KOPT-K1 (cell line): ENCODE results near the gene PPP1R12C.
"Not testable (repeated sequence)": the region's sequence is repeated elsewhere in the genome, so short reads cannot be mapped to it uniquely, and the experiment has no call there.

Experiments
- H3K27ac ChIP-seq: fragments of 200-600 bp; sonication (generic); 2 replicates; pipeline ENCODE4 v1.5.1; 2016; ENCODE audit warnings: antibody characterized with exemption, mild to moderate bottlenecking, low read depth, low read length; ENCODE audit not compliant: poor library complexity, severe bottlenecking
- H3K36me3 ChIP-seq: fragments of 200-600 bp; sonication (generic); 2 replicates; pipeline ENCODE4 v1.5.1; 2017; ENCODE audit warnings: antibody characterized with exemption, mild to moderate bottlenecking, low read length, moderate library complexity; ENCODE audit not compliant: insufficient read depth
- H3K9me3 ChIP-seq: fragments of 200-600 bp; sonication (generic); 2 replicates; pipeline ENCODE4 v1.5.1; 2017; ENCODE audit warnings: antibody characterized with exemption, low read length, mild to moderate bottlenecking; ENCODE audit not compliant: insufficient read depth, poor library complexity, severe bottlenecking

PPP1R12C gene

DNA sequence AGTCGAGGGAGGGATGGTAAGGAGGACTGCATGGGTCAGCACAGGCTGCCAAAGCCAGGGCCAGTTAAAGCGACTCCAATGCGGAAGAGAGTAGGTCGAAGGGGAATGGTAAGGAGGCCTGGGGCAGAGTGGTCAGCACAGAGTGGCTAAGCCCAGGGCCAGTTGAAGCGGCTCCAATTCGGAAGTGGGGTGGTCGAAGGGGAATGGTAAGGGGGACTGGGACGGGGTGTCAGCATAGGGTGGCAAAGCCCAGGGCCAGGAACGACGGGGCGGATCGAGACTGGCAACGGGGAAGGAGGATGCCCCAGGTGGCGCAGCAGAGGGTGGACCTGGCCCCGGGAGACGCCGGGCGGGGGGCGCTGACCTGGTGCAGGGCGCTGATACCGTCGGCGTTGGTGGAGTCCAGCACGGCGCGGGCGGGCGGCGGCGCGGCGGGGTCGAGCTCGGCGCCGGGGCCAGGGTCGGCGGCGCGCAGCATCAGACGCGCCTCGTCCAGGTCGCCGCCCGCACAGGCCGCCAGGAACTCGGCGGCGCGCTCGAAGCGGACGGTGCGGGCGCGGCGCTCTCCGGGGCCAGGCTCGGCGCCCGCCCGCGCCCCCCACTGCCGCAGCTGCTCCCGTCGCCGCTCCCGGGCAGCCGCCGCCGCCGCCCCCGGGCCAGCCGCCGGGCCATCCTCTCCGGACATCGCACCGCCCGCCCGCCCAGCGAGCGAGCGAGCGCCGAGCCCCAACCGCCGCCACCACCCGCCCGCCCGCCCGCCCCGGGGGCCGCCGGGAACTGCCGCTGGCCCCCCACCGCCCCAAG lies at the start of gene PPP1R12C:
Gene PPP1R12C, minus strand, starts transcription at position 779 of the 804 bp plus-strand sequence. Its CDS starts 94 bp downstream, at position 685.
- no peaks in the 10 kb centered on the region for H3K9me3 ChIP-seq
- peak within 1 kb of the TSS; percentile 75 for H3K27ac ChIP-seq
- peaks cover 12% of the 10 kb centered on the region; the same call in 1 of the 2 replicates for H3K36me3 ChIP-seq

DNA sequence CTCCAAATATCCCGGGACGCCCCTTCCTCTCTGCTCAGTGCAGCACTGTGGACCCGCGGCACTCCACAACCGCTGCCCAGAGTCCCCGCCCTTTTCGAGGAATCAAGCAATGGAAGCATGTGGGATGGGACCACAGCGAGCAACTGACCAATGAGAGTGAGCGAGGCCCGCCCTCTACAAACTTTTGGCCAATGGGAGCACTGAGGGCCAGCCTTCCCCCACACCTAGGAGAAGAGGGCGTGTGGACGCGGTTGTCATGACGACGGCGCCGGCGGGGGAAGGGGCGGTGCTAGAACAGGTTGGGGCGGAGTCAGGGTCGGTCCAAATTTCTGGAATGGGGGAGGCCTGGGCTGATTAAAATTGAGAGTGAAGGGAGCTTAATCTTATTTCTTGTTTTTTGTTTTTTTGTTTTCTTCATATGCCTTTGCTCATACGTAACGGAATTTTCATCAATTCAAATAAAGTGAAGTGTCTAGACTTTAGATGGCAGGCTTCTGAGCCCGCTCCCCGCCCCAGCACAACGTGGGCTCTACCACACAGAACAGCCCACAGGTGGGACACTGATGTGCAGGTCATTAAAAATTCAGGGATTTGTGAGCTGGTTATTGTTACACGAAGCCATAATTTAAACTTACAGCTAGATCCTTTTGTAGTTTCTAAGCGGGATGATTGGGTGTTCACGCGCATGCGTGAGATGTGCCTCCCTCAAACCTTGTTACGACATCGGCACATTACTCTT lies 49.3 kb upstream of the PPP1R12C start, which contains the start of gene DNAAF3:
Gene DNAAF3, minus strand, starts transcription at position 84 of the 739 bp plus-strand sequence. CDS start 200 bp downstream, outside the sequence.
- Histone ChIP-seq H3K27ac (no peak within 1 kb of the TSS), H3K36me3 (no peaks in the 10 kb centered on the region), H3K9me3 (no peaks in the 10 kb centered on the region)

DNA sequence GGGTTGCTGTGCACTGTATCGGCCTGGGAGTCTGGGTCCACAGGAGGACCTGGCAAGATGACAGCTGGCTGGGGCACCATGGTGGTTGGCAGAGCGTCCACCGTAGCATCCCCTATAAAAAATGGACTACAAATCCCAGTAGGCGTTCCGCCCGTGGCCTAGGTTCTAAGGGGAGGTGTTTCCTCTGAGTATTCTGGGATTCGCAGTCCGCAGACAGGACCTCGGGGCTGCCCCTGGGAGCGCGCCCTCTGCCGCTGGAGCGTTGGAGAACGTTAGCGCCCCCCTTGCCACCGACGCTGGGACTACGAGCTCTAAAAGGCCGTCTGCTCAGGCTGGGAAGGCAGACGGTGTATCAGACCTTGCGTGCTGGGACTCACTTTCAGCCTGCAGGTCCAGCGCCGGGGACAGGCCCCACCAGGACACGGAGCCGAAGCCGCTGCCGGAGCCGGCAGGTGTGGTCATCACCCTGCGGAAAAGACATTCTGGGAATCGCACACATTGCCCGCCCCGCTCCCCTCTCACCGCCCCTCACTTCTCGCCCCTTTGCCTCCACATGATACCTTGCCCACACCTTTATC lies 48.6 kb upstream of the PPP1R12C start:
- Histone ChIP-seq H3K36me3 (no peaks in the 10 kb centered on the region), H3K9me3 (no peaks in the 10 kb centered on the region), H3K27ac (no peak overlapping the region)

DNA sequence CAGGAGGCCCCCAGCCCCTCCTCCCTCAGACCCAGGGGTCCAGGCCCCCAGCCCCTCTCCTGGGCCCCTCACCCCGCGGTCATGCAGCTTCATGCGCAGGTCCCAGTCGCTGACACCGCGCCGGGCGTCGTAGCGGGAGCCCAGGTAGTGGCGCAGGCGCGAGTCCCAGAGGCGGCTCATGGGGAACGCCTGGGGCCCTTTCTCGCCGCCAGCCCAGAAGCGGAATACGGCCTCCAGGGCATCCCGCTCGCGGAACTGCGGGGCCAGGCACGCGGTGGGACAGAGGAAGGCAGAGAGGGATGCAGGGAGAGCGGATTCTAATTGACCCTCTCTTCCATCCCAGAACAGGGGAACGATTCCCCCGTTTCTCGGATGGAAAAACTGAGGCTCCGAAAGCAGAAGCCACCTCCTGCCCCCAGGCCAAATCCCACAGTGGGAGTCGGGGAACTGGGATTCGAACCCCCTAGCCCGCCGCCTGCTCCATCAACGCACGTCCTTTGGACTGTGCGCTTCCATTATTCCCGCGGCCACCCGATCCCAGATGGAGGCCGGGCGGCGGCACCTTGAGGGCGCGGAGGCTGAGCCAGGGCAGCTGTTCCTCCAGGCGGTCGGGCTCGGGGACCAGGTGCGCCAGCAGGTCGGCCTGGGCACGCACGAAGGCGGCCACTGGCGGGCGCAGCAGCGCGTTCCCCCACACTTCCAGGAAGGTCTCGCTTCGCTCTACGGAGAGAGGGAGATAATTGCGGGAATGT lies 44.3 kb upstream of the PPP1R12C start:
- Histone ChIP-seq H3K27ac (no peak overlapping the region), H3K36me3 (no peaks in the 10 kb centered on the region), H3K9me3 (no peaks in the 10 kb centered on the region)

DNA sequence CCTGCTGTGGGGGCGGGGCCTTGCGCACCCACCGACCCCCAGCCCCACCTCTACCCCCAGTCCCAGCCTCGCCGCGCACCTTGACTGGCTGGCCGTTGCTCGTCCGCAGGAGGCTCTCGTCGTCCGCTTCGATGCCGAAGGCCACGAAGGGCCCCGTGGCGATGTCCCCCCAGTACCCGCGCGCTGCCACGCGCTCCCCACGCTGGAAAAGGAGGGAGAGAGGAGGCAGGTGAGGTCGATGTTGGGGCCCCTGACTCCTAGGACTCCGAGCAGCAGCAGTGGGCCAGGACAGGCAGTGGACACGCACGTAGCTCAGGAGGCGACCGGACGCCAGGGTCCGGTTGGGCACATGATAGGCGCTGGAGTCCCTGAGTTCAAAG lies 43.5 kb upstream of the PPP1R12C start:
- H3K36me3 ChIP-seq: no peaks in the 10 kb centered on the region
- H3K27ac ChIP-seq: no peak overlapping the region
- no peaks in the 10 kb centered on the region for H3K9me3 ChIP-seq

DNA sequence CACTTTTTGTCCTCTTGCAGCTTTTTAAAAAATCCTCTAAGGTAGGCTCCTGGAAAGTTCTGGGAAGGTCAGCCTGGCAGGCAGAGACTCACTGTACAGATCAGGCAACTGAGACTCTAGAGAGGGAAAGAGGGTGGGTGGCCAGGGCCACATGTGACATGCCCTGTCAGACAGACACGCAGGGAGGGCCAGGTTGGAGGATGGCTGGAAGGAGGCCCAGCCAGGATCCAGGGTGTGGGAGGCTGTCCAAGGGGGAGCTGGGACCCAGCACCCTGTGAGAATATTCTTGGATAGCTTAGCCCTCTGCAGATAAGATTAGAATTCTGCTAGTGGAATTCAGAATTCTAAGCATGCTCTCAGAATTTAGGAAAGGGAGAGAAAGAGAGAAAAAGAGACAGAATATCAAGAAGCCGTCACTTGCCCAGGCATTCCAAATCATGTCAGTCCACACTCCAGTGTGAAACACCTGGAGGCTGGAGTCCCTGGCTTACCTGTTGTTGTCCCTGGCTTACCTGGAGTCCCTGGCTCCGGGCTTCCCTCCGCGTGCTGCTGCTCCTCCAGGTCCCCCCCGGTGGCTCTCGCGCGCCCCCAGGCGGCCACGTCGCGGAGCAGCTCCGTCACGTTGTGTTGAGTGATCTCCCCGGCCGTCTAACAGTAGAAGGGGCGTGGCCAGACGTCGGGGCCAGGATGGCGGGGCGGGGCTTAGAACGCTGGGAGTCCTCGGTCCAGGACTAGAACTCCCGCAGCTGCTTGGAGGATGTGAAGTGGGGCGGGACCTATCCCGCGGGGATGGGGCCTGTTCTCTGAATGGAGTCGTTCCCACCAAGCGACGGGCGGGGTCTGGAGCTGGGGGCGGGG lies 42.9 kb upstream of the PPP1R12C start:
- Histone ChIP-seq H3K9me3 (no peaks in the 10 kb centered on the region), H3K27ac (no peak overlapping the region), H3K36me3 (no peaks in the 10 kb centered on the region)

DNA sequence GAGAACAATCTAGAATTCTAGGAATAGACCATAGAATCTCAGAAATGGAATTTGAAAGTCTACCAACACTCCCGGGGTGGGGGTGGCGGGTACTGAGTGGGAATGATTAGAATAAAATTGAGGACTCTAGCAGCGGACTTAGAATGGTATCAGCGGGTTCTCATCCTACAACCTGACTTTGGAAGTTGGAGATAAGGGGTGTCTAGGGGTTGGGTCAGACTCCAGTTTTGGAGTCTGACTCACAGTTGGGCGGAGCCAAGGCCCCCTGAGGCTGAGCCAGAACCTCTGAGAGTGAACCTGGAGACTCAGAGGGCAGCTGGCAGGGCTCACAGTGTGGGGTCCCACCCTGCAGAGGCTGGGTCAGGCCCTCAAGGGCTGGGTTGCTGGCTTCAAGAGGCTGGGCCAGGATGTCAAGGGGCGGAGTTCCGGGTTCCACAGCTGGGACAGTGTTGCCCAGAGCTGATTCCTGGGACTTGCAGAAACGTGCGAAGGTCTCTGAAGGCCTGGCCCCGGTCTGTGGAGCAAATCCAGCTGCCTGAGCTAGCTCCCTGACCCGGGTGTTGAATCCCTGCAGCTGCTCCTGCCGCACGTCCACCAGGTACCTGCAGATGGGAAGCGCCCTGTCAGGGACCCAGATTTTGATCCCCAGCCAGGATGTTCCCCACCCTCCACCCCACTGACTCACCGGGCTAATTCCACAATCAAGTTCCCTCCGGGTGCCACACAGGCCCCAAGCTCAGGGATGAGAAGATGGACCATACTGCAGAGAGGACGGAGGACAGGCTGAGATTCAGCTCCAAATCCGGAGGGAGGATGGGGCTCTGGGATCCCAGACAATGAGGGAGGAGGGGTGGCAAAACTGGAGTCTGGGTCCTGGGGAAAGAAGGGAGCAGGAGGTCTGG lies 41.7 kb upstream of the PPP1R12C start:
- H3K9me3 ChIP-seq: no peaks in the 10 kb centered on the region
- H3K36me3 ChIP-seq: no peaks in the 10 kb centered on the region
- no peak overlapping the region for H3K27ac ChIP-seq

DNA sequence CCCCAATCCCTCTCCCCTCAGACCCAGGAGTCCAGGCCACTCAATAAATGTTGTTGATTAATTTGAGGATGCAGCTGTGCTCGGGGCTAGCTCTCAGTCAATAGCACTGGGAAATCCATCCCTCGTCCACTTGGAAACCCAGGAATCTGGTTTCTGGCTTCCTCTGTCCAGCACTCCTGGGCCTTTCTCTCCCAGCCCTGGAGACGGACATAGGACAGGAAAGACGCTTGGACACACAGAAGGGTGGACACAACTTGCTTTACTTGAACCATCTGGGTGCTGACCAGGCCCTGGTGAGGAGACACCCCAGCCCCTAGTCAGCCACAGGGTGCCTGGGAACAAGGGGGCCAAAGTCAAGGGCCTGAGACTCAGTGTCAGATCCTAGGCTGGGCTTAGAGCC lies 41.0 kb upstream of the PPP1R12C start:
- H3K27ac ChIP-seq: no peak overlapping the region
- H3K9me3 ChIP-seq: no peaks in the 10 kb centered on the region
- H3K36me3 ChIP-seq: no peaks in the 10 kb centered on the region

DNA sequence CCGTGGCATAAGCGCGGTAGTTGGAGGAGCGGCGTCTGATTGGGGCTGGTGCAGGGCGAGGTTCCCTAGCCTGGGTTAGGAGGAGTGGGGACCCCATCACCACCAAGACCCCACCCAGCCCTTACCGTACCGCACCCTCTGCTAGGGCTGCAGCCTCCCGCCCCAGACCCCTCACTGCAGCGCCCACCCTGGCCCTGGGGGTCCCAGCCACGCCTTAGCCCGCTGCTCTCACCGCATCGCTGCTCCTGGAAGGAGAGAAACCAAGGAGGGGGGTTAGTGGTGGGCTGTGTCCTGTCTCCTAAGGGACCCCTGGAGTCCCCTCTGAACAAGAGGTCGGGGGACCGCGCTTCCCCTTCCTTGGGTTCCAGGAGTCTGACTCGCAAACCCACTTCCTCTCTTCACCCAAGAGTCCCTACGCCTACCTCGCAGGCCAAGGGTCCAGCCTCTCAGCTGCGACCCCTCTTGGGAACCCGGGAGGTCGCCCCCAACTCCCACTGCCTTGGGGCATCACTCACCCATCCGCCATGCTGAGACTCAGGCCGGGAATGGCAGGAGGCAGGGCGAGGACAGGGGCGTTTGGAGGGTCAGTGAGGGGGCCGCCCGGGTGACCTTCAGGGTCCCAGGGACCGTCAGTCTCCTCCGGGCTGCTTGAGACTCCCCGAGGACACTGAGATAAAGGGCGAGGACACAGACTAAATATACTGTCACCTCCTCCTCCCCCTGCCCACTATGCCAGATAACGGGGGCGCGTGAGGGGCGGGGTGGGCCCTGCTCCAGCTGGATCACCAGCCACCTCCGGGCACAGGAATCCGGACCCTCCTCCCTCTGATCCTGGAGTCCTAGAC lies 39.8 kb upstream of the PPP1R12C start, which contains the start of gene TNNI3:
Gene TNNI3, minus strand, starts transcription at position 669 of the 845 bp plus-strand sequence. Its CDS starts 143 bp downstream, at position 526.
- H3K9me3 ChIP-seq: no peaks in the 10 kb centered on the region
- no peaks in the 10 kb centered on the region for H3K36me3 ChIP-seq
- H3K27ac ChIP-seq: no peak within 1 kb of the TSS

DNA sequence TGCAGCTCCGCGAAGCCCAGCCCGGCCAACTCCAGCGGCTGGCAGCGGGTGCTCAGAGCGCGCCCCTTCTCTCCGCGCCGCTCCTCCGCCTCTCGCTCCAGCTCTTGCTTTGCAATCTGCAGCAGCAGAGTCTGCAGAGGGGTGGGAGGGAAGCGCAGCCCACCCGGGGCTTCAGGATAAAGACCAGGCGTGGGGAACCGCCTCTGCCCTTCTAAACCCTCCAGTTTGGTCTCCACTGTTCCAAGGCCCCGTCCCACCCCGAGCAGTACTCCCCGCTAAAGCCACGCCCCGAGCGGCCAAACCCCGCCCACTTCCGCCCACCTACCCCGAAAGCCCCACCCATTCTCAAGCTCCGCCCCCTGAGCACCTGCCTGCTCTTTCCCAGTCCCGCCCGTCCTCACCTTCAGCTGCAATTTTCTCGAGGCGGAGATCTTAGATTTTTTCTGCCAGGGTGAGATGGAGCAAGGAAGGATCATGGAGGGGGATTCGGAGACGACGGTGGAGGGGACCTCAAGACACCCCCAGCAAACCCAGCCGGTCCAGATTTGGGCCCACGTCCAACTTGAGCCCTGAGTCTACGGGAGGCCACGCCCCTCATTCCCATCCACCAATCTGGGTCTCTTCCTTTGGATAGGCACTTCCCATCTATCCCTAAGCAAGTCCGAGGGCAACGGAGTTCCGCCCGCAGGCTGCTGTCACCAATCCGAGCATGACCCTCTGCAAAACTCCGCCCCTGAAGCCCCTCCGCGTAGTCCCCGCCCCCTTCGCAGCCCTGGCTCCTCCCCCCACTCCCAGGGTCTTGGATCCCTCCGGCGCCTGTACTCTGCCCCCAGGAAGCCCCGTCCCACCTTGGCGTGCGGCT lies 39.0 kb upstream of the PPP1R12C start:
- H3K27ac ChIP-seq: no peak overlapping the region
- H3K9me3 ChIP-seq: peaks cover 6% of the 10 kb centered on the region
- H3K36me3 ChIP-seq: no peaks in the 10 kb centered on the region

DNA sequence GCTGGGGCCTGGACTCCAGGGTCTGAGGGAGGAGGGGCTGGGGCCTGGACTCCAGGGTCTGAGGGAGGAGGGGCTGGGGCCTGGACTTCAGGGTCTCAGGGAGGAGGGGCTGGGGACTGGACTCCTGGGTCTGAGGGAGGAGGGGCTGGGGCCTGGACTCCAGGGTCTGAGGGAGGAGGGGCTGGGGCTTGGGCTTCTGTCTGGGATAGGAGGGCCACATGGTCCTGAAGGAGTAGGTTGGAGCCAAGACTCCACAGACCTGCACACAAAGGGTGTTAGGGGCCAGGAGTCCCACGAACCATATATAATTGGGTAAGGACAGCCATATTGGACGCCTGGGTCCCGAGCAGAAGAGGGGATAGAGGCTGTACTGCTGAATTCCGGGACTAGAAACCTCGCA lies 38.3 kb upstream of the PPP1R12C start:
- H3K9me3 ChIP-seq, H3K27ac ChIP-seq, H3K36me3 ChIP-seq: not testable (repeated sequence)
